Panc1 (cell line): ENCODE data around the gene ASIC1.

Source experiments
- CTCF ChIP-seq: fragments of 450-650 bp; IDR thresholded peaks from 2 replicates; pipeline ENCODE4 v1.5.1; 2017; ENCODE audit warnings: mild to moderate bottlenecking
- POLR2AphosphoS5 ChIP-seq: IDR thresholded peaks from 2 replicates; pipeline ENCODE4 v1.6.1; 2012; ENCODE audit warnings: mild to moderate bottlenecking, low read depth, low read length, moderate library complexity
- TCF7L2 ChIP-seq: IDR thresholded peaks from 2 replicates; pipeline ENCODE4 v1.6.1; 2011; ENCODE audit warnings: mild to moderate bottlenecking, low read depth, low read length, inconsistent platforms

GRCh38 chr12:50088577-50089335 lies 31.4 kb downstream of the ASIC1 start:
- no peak for TF ChIP-seq POLR2AphosphoS5
- TF ChIP-seq CTCF = peak; percentile 89
- TF ChIP-seq TCF7L2 = no peak
